Transverse colon (tissue), 4 donors: ENCODE measurements around the gene OLA1. TPM values are rescaled to one million over a fixed set of nuclear protein-coding genes. Genes with fewer than 3 reads are reported as not detected.

ENCODE experiments used
- DNase-seq: peaks from one replicate; pipeline ENCODE4 v3.0.0-alpha.2; 2019
- H3K27ac ChIP-seq, 4 donors: fragments of 200-600 bp; sonication (generic); 2 replicates each; pipeline ENCODE4 v1.5.1; 2016 to 2018; ENCODE audit warnings: inconsistent platforms in 4 of 4
- H3K27me3 ChIP-seq: fragments of 200-600 bp; sonication (generic); 2 replicates; pipeline ENCODE4 v1.5.1; 2017; ENCODE audit warnings: inconsistent platforms
- H3K36me3 ChIP-seq, 4 donors: fragments of 200-600 bp; sonication (generic); 2 replicates each; pipeline ENCODE4 v1.5.1; 2017 to 2019; ENCODE audit warnings: inconsistent platforms in 4 of 4
- H3K4me1 ChIP-seq, 4 donors: fragments of 200-600 bp; sonication (generic); 2 replicates each; pipeline ENCODE4 v1.5.1; 2017 to 2020; ENCODE audit warnings: inconsistent platforms in 4 of 4
- H3K4me3 ChIP-seq, 4 donors: fragments of 200-600 bp; sonication (generic); 1 replicate in 1 of 4; 2 replicates in 3 of 4; pipeline versions ENCODE4 v1.5.1 to v1.6.1; 2017 to 2019; ENCODE audit warnings: inconsistent platforms in 4 of 4
- H3K9me3 ChIP-seq, 2 donors: fragments of 200-600 bp; sonication (generic); 2 replicates each; pipeline ENCODE4 v1.5.1; 2017 to 2019; ENCODE audit warnings: inconsistent platforms in 2 of 2
- EP300 ChIP-seq: sonication (generic); formaldehyde crosslinking; IDR thresholded peaks from one replicate; pipeline ENCODE4 v1.6.1; 2017; ENCODE audit warnings: antibody characterized with exemption, low read depth
- POLR2A ChIP-seq: fragments of 450-650 bp; IDR thresholded peaks from one replicate; pipeline ENCODE4 v1.6.1; 2016; ENCODE audit warnings: antibody characterized with exemption, mild to moderate bottlenecking, moderate library complexity
- POLR2AphosphoS5 ChIP-seq, 3 donors: sonication (generic); formaldehyde crosslinking; IDR thresholded peaks; one replicate each; pipeline ENCODE4 v1.6.1; 2016; ENCODE audit warnings: antibody characterized with exemption in 3 of 3
- WGBS, 2 donors: methylation state at CpG; one replicate each; pipeline ENCODE4 v1.1.5; 2018; ENCODE audit warnings: low coverage in 1 of 2; 5-methylcytosine and 5-hydroxymethylcytosine counted together
- in situ Hi-C, 4 donors: fragments of 200-750 bp; cut with MboI; loops; one replicate each; pipeline versions ENCODE4 v1.15.0 to v1.15.1; 2017; ENCODE audit warnings: low sequenced_read_pairs in 3 of 4, low pct_ligation_motif_present in 1 of 4, low pct_unique_long_range_greater_than_20kb in 1 of 4
- intact Hi-C: fragments of 100-400 bp; cut with DNase I; formaldehyde crosslinking; loops from one replicate; pipeline ENCODE4 v1.15.1; 2023; ENCODE audit warnings: low total_unique reads
- total RNA-seq, 4 donors: library from RNA; depleted of rRNA; stranded (reverse); fragments of >200 nt; gene quantifications; one replicate each; pipeline ENCODE4 v1.1.0, GENCODE V29; 2016
- TF ChIP-seq, protein P1 (sequence below), 5 experiments: fragments of 200-600 bp in 3 of 5; fragments of 450-650 bp in 2 of 5; sonication (generic) in 3 of 5; IDR thresholded peaks; 1 replicate in 2 of 5; 2 replicates in 3 of 5; pipeline ENCODE4 v1.5.1; 2016 to 2017; ENCODE audit warnings: antibody characterized with exemption in 5 of 5, inconsistent platforms in 3 of 5, mild to moderate bottlenecking in 2 of 5, moderate library complexity in 1 of 5

The OLA1 gene
- total RNA-seq, 4 donors from 2014 or later = 6.7 to 47.7 (median 37.1) TPM

DNA sequence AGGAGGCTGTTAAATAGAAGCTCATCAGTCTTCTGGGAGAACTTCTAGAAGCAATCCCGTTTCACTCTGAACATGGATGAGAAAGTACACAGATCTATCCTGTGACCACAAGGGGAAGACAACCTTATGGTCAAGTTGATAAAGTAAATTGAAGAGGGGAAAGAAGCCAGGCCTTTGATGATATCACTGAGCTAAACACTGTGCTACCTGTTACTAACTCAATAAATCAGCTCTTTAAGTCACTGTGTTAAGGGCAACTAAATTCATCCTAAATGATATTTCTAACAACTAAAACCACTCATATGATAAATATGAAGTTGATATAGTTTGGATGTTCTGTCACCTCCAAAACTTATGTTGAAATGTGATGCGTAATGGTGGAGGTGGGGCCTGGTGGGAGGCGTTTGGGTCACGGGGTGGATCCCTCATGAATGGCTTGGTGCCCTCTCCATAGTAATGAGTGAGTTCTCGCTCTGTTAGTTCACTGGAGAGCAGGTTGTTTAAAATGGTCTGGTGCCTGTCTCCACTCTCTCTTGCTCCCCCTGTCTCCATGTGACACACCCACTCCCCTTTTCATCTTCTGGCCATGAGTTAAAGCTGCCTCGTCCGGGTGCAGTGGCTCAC lies 23.6 kb downstream of the OLA1 start:
- Histone ChIP-seq H3K27ac (no peak overlapping the region), H3K4me1 (no peaks in the 10 kb centered on the region), H3K4me3 (no peak overlapping the region), H3K9me3 (no peaks in the 10 kb centered on the region), H3K27me3 (no peaks in the 10 kb centered on the region), H3K36me3 (peaks cover 0 to 4% (median 0%) of the 10 kb centered on the region in 4 donors)
- no peak for DNase-seq
- 97% methylated on average over 5 to 7 of the region's 7 CpGs for WGBS, 2 donors
- TF ChIP-seq EP300 = no peak
- no peak for TF ChIP-seq POLR2AphosphoS5 (IDR thresholded peaks at IDR 0.05)
- TF ChIP-seq, protein P1, sequence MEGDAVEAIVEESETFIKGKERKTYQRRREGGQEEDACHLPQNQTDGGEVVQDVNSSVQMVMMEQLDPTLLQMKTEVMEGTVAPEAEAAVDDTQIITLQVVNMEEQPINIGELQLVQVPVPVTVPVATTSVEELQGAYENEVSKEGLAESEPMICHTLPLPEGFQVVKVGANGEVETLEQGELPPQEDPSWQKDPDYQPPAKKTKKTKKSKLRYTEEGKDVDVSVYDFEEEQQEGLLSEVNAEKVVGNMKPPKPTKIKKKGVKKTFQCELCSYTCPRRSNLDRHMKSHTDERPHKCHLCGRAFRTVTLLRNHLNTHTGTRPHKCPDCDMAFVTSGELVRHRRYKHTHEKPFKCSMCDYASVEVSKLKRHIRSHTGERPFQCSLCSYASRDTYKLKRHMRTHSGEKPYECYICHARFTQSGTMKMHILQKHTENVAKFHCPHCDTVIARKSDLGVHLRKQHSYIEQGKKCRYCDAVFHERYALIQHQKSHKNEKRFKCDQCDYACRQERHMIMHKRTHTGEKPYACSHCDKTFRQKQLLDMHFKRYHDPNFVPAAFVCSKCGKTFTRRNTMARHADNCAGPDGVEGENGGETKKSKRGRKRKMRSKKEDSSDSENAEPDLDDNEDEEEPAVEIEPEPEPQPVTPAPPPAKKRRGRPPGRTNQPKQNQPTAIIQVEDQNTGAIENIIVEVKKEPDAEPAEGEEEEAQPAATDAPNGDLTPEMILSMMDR (IDR thresholded peaks at IDR 0.05) = no peak
- TF ChIP-seq POLR2A = no peak
- in situ Hi-C loops (no loop called here), intact Hi-C loops (loop anchor here (10.0 kb wide), 1 partner anchor 1450 kb away; no protein-coding TSS in a partner anchor)

DNA sequence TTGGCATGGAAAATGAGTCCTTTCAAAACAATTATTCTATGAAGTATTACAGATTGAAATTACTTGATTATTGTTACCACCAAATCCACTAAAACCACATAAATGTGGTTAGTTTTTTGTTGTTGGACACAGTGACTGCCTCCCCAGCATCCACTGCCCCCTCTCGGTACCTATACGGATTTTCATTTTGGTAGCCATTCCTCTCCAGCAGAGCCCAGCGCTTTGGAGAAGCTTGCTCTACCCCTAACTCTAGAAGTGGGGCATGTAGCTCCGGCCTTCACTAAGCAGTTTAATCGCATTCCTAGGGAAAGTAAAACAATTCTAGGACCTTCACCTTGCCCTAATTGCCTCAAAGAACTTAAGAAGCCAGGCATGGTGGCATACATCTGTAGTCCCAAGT lies 24.2 kb downstream of the OLA1 start:
- Histone ChIP-seq H3K27me3 (no peaks in the 10 kb centered on the region), H3K27ac (no peak overlapping the region), H3K36me3 (peaks cover 0 to 4% (median 0%) of the 10 kb centered on the region in 4 donors), H3K9me3 (no peaks in the 10 kb centered on the region), H3K4me1 (no peaks in the 10 kb centered on the region), H3K4me3 (no peak overlapping the region)
- TF ChIP-seq POLR2A (no peak), EP300 (no peak), POLR2AphosphoS5 (IDR thresholded peaks at IDR 0.05) (no peak)
- TF ChIP-seq, protein P1 (IDR thresholded peaks at IDR 0.05) = no peak
- DNase-seq = no peak
- WGBS, 2 donors = 85 to 98% methylated on average over 4 to 5 of the region's 5 CpGs
- intact Hi-C loops (loop anchor here (10.0 kb wide), 1 partner anchor 1449 kb away; no protein-coding TSS in a partner anchor), in situ Hi-C loops (no loop called here)

DNA sequence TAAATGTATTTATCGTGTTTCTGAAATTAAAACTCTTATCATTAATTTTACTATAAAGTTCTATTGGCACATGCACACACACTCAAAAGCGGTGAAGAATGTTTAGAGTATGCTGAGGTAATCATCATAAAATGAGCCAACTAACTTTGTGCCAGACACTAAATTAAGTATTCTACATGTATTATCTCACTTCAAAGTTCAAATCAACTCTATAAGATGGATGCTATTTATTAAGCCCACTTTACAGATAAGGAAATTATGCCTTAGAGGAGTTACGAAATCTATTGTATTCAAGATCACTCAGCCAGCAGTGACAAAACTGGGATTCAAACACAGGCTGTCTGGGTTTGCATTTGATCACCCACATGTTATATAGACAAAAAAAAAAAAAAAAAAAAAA lies 24.9 kb downstream of the OLA1 start:
- no peaks in the 10 kb centered on the region for H3K27me3 ChIP-seq
- no peak overlapping the region for H3K4me3 ChIP-seq
- intact Hi-C loops (loop anchor here (10.0 kb wide), 1 partner anchor 1449 kb away; no protein-coding TSS in a partner anchor), in situ Hi-C loops (no loop called here)
- no peak for TF ChIP-seq POLR2AphosphoS5 (IDR thresholded peaks at IDR 0.05)
- TF ChIP-seq POLR2A = no peak
- TF ChIP-seq, protein P1 (IDR thresholded peaks at IDR 0.05) = no peak
- no peak for TF ChIP-seq EP300
- H3K9me3 ChIP-seq = no peaks in the 10 kb centered on the region
- H3K27ac ChIP-seq = no peak overlapping the region
- WGBS, 2 donors = 91 to 94% methylated on average over 3 of the region's 3 CpGs
- H3K36me3 ChIP-seq = peaks cover 0 to 4% (median 0%) of the 10 kb centered on the region in 4 donors
- H3K4me1 ChIP-seq = no peaks in the 10 kb centered on the region
- DNase-seq = no peak

DNA sequence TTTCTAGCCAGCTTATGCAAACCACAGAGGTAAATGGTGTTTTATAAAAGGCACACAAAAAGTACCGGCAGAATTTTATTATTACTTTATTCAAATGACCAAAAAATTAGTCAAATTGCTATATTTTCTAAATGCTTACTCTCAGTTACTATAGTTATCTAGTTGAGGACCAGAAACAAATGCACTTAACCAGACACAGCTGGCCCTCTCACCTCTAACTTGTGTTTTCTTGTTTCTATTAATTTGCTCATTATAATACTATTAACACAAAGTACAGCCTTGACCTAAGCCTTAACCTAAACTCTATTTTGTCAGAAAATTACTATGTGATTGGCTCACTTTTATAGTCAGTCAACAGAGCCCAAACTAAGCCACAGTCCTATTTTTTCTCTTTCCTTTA lies 26.2 kb downstream of the OLA1 start:
- H3K4me3 ChIP-seq = no peak overlapping the region
- in situ Hi-C loops (no loop called here), intact Hi-C loops (loop anchor here (10.0 kb wide), 1 partner anchor 1447 kb away; no protein-coding TSS in a partner anchor)
- no peaks in the 10 kb centered on the region for H3K27me3 ChIP-seq
- no peaks in the 10 kb centered on the region for H3K9me3 ChIP-seq
- no peak for DNase-seq
- H3K27ac ChIP-seq = no peak overlapping the region
- no peaks in the 10 kb centered on the region for H3K4me1 ChIP-seq
- H3K36me3 ChIP-seq = no peaks in the 10 kb centered on the region
- TF ChIP-seq, protein P1 (IDR thresholded peaks at IDR 0.05) = no peak
- 86 to 89% methylated on average over 1 of the region's 1 CpG for WGBS, 2 donors
